GM19193 (cell line): ENCODE results near the gene PLAGL2.

Source experiments
- POLR2A ChIP-seq: IDR thresholded peaks from 4 replicates; pipeline ENCODE4 v1.6.1; 2011; ENCODE audit not compliant: insufficient read depth, insufficient read length; ENCODE audit errors: extremely low read depth

The PLAGL2 gene

DNA sequence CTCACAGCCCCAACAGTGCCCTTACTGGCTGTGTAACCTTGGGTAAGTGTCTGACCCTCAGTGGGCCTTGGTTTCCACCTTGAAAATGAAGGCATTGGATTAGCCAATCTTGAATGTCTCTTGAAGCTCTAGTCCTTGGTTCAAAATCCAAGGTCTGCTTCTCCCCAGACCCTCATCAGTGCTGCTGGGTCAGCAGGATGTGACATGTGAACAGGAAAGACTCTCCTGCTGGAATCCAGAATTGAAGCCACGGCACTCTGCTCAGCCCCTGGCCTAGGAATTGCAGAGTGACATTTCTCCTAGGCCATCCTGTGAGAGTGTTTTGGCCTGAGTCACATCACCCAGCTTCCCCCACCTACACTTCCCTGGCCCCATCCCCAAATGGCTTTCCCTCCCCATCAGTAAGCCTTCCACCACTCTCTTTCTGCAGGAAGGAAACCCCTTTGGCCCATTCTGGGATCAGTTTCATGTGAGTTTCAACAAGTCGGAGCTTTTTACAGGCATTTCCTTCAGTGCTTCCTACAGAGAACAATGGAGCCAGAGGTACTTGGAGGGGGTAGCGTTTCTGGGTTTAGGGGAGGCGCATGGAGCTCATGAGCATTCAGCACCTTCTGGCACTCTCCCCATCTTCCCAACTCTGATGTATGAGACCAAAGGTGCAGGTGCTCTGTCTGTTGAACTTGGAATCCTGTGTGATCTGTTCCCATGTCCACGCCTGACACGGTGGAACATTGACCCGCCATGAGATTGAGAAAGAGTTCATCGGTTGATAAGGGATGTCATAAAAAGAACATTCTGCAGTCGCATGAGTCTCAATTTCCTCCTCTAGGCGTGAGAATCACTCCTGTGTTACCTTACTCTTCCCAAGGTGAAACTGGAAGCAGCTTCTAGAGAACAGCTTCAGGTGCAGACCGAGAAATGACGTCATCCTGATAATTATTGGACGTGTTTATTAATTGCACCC is 8.9 kb upstream of the PLAGL2 start:
- TF ChIP-seq POLR2A: no peak

DNA sequence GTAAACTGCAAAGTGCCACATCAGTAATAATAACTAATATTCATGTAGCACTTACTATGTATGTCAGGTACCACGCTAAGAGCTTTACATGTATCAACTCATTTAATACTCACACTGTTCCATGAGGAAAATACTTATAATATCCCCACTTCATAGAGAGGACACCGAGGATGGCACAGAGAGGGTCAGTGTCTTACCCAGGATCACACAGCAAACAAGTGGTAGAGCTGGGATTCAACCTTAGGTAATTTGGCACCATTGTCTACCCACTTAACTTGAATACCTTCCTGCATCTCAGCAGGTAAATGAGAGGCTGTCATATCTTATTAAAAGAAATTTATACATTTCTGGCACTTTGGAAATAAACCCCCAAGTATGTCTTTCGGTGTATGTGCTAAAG is 8.2 kb upstream of the PLAGL2 start:
- no peak for TF ChIP-seq POLR2A

GRCh38 chr20:32215147-32215546 is 7.6 kb upstream of the PLAGL2 start:
- TF ChIP-seq POLR2A: no peak

DNA sequence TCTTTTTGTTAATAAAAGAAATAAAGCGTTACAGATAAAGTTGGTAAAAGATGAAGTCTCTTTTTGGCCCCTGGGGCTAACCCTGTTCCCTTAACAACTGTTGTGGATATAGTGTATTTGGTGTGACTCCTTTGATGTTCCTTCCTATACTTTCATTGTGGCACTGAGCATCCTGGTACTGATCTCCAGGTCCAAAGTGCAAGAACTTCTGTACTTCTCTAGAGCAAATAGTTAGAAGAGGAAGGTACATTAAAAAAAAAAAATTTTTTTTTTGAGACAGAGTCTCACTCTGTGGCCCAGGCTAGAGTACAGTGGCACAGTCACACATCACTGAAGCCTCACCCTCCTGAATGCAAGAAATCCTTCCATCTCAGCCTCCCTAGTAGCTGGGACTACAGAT is 6.3 kb upstream of the PLAGL2 start:
- no peak for TF ChIP-seq POLR2A

DNA sequence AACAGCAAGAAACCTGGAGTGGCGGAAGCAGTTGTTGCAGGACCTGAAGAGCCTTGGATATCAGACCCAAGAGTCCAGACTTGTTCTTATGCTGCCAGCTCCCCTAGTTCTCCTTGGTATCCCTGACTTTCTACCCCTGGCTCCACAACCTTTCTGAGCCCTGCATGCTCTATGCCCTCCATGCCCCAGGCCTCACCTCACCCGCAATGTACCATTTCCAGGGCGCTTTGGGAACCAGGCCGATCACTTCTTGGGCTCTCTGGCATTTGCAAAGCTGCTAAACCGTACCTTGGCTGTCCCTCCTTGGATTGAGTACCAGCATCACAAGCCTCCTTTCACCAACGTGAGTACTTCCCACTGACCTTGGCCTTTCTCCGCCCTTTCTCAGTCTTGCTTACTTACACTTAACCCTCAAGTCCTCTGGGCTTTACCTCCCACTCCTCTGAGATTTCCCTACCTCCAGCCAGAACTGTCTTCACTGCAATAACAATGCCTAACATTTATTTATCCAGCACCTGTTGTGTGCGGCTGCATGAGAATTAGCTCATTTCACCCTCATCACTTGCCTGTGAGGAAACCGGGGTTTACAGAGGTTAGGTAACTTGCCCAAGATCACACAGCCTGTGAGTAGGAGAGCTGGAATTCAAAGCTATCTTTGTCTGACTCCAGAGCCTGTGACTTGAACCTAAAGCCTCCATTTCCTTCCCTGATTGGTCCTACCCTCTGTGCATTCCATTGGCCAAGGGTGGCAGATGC is 2.5 kb upstream of the PLAGL2 start:
- TF ChIP-seq POLR2A: no peak

DNA sequence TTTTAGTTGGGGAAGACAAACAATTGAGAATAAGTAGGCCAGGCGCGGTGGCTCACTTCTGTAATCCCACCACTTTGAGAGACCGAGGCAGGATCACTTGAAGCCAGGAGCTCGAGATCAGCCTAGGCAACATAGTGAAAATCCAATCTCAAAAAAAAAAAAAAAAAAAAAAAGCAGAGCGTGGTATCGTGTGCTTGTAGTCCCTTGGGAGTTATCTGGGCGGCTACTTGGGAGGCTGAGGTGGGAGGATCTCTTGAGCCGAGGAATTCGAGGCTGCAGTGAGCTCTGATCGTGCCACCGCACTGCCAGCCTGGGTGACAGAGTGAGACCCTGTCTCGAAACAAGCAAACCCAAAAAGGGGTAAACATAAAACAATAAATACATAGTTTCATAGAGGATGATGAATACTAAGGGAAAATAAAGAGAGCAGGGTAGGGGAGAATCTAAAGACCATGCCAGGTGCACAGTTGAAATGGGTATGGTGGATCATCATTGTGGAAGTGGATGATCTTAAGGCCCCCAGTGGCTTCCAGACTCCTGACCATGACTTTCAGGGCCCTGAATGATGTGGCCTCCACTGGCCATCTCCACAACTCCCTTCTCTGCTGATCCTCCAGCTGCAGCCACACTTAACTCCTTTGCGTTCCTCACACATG is 1.1 kb upstream of the PLAGL2 start:
- no peak for TF ChIP-seq POLR2A

- no peak for TF ChIP-seq POLR2A
Measured at GRCh38 chr20:32206760-32207625, 550 bp downstream of the PLAGL2 start.

DNA sequence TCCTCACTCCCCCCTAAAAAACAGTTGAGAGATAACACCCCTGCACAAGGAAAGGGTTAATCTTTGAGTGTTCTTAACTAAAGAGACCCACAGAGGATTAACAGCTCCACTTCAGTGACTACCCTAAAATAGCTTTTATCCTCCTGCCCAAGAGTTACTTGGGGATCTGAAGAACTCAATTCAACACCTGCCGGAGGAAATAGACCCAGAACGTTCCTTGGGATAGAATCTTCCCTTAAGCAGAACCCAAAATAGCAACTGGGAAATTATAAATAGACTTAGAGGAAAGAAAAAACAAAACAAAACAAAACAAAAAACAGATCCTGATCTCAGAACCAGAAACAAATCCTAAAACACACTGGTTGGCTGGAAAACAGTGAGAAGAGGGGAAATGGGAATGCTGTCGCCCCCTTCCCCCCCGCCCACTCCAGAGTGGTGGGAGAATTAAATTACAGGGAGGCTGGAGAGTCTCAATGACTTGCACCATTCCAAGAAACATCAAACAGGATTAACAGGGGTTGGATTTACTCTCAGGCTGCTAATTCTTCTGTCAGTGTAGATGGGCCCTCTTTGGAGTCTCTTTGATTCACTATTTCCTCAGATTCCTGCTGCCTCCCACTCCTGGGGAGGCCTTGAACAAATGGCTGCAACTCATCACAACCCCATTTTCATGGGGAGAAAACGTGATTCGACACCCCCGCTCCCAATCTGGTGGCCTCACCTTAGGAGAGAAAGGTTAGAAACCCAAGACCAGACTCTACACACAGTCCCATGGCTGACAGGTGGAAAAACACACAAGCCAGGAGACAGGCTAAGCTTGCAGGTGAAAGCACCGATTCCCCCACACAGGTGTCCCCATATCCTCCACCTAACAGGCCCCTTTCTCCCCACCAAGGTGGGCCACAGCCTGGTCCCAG is 1.4 kb downstream of the PLAGL2 start:
- no peak for TF ChIP-seq POLR2A

- TF ChIP-seq POLR2A: no peak
Measured at GRCh38 chr20:32205110-32205842, 2.3 kb downstream of the PLAGL2 start.

DNA sequence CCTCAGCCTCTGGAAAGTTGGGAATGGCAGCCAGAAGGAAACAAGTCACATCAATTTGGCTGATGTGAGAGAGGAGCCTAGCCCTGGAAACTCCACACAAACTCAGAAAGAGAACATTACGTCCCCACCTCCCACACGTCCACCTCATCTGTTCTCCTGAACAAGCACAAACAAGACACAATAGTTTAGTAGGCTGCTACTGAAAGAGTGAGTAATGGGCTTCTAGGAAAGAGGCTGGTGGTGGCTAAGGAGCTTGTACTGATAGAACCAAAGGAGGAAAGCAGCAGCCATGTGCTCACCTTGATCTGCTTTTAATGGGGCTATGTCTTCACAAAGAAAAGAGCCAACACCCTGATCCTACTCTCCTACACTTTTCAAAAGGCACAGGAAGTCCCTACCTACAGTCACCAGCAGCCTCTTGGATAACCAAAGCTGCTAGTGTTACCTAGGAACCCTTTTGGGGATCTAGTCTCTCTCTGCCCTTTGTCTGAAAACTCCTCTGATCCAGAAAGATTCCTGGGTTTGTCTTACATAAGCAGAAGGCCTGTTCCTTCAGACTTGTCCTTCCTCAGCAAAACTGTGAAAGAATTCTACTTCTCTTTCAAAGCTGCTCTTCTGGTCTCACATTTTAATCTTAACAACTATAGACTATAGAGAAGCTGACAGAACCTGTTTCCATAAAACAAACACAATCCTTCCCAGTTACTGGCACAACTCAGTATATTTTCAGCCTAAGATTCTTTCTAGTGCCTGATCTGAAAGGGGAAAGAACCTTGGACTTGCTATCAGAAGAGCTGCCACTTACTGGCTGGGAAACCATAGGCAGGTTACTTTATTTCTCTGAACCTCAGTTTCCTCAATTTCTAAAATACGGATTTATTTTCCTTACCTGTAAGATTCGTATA is 3.1 kb downstream of the PLAGL2 start:
- TF ChIP-seq POLR2A: no peak

- TF ChIP-seq POLR2A: no peak
Measured at GRCh38 chr20:32203356-32204204, 4.0 kb downstream of the PLAGL2 start.
